Measurements from ENCODE around the gene COBL.

- TF ChIP-seq POLR2A (IDR thresholded peaks at IDR 0.05; ENCODE audit: low read depth, low read length) (no peak), POLR2AphosphoS5 (IDR thresholded peaks at IDR 0.05; ENCODE audit: low read depth, low read length) (no peak), TAF1 (IDR thresholded peaks at IDR 0.05; ENCODE audit: borderline replicate concordance, low read depth, low read length) (no peak)
Observed at GRCh38 chr7:51158211-51158610, 158.4 kb downstream of the COBL start.

All from GM12892 (cell line).